ENCODE data around the gene PCDHGB2.

- TF ChIP-seq CTCF (IDR thresholded peaks at IDR 0.05; ENCODE audit: low read depth, low read length, poor library complexity, severe bottlenecking) (peak; percentile 87), EZH2phosphoT487 (IDR thresholded peaks at IDR 0.05; ENCODE audit: borderline replicate concordance, low read length) (no peak)
Observed at GRCh38 chr5:141320225-141321169, 39.3 kb upstream of the PCDHGB2 start, which contains the start of gene TAF7.

Data from DOHH2 (cell line).